ENCODE results near the gene LTBP2.
A peak's percentile ranks its signal among the peaks of the same experiment; 100 is the strongest.

LTBP2 gene

DNA sequence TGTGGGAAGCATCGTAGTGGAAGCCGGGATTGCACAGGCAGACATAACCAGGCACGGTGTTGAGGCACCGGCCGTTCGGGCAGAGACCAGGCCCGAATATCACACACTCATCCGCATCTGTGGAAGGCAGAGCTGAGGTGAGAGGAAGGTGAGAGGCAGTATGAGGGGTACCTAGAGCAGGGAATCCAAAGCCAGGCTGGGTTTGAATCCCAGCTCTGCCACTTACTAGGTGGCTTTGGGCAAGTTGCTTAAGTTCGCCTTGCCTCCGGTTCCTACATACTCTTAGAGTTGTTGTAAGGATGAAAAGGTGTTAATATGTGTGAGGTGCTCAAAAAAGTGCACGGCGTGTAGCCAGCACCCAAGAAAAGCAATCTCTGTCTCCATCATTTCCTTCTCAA, 108.1 kb downstream of the LTBP2 start:
- no peak for DNase-seq

- no peak for DNase-seq
These were observed 108.6 kb downstream of the LTBP2 start for GRCh38 chr14:74503291-74503937.

GRCh38 chr14:74502236-74503019, 109.6 kb downstream of the LTBP2 start:
- DNase-seq, result no peak

GRCh38 chr14:74501691-74502090, 110.3 kb downstream of the LTBP2 start:
- DNase-seq, result no peak

DNA sequence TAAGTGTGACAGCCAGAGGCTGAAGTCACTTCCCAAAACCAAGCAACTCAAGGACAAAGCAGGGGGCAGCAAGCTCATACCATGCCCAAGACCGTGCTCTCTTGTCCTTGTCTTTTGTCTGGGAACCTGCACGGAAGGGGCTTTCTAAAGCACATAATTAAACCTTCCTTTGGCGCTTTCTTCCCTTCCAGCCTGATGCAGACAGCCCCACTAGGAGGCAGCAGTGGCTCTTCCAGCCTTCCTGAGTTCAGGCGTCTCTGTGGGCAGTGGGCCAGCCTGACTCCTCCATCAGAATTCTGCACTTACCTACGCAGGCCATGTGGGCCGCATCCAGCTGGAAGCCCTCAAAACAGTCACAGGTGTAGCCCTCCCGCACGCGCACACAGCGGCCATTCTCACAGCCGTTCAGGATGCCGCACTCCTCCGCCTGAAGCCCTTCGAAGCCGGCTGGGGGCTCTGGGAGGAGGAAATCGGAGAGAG, 110.9 kb downstream of the LTBP2 start:
- DNase-seq, result no peak

DNA sequence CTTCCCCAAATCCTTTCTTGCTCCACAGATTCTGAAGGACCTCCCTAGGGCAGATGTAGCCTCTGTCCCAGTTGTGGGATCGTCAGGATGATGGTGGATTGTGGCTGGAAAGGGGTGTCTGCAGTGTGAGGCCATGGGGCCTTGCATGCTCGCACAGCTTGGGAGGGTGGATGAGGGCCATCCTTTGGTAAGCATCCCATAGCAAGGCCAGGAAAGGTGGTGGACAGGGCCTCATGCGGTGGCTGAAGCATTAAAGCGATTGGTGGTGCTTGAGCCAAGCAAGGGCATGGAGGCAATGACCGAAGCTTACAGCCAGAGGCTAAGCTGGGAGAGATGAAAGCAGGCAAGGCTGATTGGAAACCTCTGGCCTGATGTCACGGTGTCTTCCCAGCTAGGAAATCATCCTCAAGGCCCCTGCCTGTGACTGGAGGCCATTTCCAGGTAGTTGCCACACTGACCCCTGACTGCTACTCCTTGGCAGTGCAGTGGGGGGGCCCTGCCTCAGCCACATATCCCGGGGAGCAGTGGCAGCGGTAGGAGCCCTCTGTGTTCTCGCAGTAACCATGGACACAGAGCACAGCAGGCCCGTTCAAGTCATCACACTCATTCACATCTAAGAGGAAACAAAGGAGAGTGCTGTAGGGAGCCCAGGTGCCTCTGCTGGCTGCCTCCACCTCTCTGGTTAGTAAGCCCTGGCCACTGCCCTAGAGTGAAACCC, 111.5 kb downstream of the LTBP2 start:
- no peak for DNase-seq

- no peak for DNase-seq
These were observed 116.7 kb downstream of the LTBP2 start for GRCh38 chr14:74495356-74495755.

DNA sequence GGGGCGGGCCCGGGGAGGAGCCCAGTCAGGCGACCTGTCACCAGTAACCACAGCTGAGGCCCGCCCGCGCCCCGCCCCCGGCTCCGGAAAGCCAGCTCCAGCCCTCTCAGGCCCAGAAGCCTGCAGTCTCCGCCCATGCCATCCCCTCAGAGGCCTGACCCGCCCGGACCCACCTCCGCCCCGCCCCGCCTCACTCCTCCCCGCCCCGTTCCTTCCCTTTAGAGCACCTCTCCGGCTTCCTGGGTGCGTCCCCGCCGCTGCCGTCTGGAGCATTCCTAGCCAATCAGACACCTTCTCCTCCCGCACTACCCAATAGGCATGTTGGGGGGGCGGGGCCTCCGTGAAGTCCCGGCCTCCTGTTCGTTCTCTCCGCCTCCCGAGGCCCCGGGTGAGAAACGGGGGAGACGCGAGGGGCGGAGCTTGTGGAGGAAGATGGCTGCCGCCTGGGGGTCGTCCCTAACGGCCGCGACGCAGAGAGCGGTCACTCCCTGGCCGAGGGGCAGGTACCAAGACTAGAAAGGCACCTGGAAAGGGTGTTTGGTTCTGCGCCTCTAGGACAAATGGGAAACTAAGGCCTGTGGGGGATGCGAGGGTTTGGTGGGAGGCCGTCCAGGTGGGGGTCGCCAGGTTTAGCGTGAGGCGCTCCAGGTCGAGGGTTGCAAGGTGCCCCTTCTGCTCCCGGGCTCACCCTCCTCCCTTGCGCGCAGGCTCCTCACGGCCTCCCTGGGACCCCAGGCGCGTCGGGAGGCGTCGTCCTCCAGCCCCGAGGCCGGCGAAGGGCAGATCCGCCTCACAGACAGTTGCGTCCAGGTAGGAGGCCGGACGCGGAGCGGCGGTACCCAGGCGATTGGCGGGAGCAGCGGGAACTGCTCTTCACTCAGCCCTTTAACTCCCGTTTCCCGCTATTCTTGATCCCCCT, 118.4 kb downstream of the LTBP2 start, which contains the start of gene ISCA2:
ISCA2 (plus strand) TSS at position 423 of the 919 bp plus-strand sequence; CDS start at position 433, 10 bp downstream.
- DNase-seq, result peak; percentile 99

GRCh38 chr14:74492776-74493342, 119.2 kb downstream of the LTBP2 start, which contains the start of gene NPC2:
TSS of gene NPC2 (minus strand) at chr14:74493305. CDS start at chr14:74493274, 31 bp downstream.
- no peak for DNase-seq

- DNase-seq, result no peak
These were observed 119.9 kb downstream of the LTBP2 start for GRCh38 chr14:74491956-74492775.

DNA sequence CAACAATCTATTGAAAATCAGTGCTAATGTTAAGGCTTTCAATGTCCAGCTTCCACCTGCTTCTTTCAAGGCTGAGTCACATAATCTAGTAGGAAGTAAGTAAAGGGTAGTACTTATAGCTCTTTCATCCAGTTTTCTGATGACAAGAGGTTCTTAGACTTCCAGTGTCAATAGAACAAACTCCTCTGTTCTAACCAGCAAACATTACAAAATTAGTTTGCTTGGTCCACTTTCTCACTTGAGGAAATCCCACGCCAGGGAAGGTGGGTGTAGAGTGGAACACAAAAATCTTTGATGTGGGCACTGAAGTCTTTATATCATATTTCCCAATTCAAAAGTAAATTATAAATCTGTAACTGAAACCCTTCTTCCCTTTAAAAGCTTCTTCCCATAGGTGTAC, 121.6 kb downstream of the LTBP2 start:
- no peak for DNase-seq

DNA sequence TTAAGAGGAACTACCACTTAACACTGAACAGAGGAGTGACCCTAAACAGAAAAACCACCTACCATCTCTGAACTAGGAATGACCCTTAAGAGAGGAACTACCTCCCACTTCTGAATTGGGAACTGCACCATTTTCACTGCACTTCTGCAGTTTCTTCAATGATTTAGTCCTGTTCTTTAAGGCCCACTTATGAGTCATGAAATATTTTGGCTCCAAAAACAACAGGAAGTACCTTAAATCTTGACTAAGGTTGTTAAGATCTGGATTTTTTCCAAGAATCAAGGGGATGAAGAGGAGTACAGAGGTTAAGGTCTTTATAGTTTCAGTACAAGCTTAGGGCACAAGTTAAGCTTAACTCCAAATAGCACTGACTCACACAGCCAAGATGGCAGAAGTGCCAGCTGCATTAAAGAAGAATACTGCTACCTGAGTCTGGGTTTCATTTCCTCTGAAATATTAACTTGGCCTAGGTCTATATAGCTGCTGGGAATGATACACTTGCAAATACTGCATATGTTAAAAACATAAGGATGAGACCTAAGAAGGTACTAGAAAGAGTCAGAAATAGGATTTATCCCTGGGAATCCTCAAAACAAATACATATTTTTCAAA, 123.1 kb downstream of the LTBP2 start:
- DNase-seq, result no peak

DNA sequence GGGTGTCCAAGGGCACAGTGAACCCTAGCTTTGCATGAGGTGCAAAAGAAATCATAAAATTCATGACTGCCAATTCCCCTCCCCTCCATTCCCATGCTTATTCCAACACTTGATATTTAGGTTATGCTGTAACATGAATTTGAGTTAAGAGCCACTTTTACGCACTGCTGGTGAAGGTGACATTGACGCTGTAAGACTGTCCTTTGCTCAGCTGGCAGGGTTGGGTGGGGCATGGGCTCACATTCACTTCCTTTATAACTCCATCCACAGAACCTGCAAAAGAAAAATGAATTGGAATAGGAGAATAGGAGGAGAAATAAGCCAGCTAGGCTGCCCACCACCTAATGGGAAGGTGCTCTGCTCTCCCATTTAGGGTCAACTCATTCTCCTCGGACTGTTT, 125.9 kb downstream of the LTBP2 start:
- DNase-seq, result no peak

GRCh38 chr14:74483321-74483720, 128.7 kb downstream of the LTBP2 start:
- DNase-seq, result no peak

GRCh38 chr14:74482571-74482970, 129.5 kb downstream of the LTBP2 start:
- no peak for DNase-seq

- DNase-seq, result no peak
These were observed 132.0 kb downstream of the LTBP2 start for GRCh38 chr14:74480046-74480445.

DNA sequence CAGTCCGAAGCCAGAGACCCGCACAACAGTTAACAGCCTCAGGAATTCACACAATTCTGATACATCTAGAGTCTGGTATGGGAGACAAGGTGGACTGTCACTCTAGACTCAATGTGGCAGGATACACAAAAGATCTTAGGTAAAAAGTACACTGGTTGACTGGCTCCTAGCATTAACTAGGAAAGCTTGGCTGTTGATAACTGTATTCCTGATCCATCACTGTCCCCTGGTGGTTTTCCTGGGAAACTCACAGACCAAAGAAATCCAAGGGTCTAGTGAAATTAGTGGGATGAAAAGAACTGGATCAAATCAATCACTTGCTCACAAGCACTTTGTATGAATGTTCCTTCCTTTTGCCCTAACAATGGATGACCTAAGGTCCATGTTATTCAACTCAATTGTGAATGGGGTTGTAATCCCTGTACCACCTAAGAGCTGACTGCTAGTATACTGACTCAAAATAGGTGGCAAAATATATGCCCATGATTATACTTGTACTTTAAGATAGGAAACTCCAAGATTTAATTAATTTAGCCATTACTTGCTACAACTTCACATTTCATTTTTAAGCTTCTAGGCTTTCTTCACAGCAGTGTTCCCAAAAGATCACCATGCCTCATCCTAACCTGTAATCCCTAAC, 132.9 kb downstream of the LTBP2 start:
- DNase-seq, result no peak

DNA sequence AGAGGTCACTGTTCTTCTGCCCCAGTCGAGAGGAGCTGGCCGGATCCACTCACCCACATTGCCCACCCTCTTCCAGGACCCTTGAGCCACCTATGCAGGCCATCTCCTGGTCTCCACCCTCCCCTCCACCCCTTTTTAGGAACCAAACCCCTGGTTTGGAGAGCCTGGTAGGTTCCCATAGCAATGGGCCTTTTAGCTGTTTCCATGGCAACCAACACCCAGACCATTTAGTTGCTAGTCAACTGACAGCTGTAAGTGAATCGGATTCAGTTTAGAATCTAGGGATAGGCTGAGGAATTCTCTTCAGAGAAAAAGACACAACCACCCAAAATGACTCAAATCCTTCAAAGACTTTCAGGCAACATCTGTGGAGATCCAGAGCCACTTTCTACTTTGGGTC, 135.4 kb downstream of the LTBP2 start:
- no peak for DNase-seq

DNA sequence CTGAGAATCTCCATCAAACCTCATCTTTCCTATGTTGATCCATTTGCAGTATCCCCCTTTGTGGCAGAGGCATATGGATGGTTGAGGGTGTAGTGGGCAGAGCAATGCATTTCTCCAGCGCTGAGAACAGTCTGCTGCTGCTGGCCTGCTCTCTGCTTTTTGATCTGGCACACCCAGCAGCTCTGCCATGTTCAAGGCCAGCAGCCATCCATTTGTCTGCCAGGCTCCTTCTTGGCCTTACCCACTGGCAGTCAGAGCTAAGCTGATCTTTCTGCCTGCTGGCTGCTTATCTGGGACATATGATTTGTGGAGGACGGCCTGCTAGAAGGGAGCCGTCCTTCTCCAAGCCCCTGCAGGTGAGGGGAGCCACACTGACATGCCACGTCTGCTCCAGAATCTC, 135.9 kb downstream of the LTBP2 start:
- no peak for DNase-seq

DNA sequence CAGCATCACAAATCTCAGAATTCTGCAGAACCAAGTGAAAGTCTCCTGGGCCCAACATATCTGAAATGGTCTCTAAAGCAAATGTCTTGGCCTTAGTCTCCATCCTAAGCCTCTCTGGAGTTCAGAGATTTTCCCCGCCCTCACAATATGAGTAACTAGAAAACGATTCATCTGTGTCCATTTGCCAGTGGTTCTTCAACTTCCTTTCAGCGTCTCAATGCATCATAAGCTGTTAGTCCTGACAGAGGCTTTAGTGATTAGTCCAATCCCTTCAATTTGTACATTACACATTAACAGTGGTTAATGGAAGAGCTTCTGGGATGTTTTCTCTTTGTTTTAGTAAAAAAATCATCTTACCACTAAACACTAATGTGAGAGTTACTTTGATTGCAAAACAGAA, 136.4 kb downstream of the LTBP2 start:
- no peak for DNase-seq
